HG03196 (cell line): ENCODE results near the gene THBS4.

Experiments used
- ATAC-seq: cut with Tn5 transposase; IDR thresholded peaks from one replicate; pipeline ENCODE4 v1.9.1; 2021; ENCODE audit not compliant: unreplicated experiment

THBS4 gene

DNA sequence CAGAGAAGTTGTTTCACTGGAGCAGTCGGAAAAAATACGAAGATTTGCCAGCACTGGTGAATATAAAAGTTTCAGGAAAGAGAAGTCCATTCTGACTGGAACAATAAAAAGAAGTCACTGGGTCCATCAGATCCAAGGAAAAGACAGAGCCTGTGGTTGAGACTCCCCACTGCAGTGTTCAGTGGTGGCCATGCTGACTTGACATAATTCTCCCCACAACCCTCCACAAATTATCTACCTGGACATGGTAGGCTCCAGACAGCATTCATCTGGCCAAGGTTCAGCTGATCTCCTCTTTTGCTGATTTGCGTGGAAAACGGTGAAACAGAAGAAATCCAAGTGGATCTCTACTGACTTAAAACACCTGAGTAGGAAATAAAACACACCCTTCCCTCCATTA lies 8.0 kb downstream of the THBS4 start:
- ATAC-seq = no peak

DNA sequence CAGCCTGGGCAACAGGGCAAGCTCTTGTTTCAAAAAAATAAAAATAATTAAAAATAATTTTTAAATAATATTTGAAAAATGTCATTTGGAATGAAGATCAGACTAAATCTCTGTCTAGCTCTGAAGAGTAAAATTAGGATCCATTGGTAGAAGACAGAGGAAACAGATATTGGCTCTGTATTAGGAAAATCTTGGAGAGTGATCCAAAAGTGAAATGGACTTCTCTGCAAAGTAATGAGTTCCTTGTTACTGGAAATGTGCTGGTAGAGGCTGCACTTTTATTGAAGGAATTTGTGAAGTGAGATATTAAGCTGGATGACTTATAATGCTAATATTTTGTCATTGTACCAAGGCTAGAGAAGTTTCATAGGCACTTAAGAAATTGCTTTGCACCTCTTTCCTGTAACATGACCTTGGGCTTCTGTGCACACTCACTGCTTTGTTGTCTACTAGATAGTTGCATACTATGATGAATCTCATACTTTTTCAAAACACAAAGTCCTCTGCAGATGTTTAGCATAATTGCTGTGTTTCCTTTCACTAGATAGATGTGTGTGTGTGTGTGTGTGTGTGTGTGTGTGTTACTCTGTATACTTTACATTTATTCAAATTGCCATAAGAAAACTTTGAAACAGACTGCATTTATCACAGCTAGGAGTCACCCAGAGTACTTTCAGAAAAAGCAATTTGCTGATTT lies 13.1 kb downstream of the THBS4 start:
- no peak for ATAC-seq

DNA sequence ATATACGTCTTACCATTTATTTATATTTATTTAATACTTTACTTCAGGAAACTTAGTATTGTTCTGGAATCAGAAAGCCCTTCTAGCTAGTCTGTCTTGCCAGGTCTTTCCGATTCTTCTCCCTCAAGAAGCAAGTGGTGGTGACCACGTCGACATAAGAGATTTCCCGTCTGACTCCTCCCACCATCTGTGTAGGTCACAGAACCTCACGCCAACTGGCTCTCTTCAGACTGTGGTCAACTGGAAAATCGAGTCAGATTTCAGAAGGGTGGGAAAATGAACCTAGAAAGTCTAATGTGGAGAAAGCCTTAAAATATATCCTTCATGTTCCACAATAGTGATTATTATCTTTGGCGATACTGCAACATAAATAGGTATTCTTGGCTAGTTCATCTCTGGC lies 17.3 kb downstream of the THBS4 start:
- ATAC-seq = no peak

DNA sequence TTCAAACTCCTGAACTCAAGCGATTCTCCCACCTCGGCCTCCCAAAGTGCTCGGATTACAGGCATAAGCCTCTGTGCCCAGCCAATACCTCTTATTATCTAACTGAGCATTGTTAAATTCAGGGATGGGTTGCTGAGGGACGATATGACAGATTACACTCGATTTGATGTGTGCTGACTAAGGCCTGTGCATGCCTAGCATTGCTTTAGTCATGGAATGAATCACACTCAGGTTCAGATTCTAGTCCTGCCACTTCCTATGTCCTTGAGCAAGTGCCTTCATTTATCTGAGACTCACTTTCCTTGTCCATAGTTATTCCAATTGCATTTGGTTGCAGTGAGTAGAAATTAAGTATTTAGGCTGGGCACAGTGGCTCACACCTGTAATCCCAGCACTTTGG lies 19.5 kb downstream of the THBS4 start:
- no peak for ATAC-seq

DNA sequence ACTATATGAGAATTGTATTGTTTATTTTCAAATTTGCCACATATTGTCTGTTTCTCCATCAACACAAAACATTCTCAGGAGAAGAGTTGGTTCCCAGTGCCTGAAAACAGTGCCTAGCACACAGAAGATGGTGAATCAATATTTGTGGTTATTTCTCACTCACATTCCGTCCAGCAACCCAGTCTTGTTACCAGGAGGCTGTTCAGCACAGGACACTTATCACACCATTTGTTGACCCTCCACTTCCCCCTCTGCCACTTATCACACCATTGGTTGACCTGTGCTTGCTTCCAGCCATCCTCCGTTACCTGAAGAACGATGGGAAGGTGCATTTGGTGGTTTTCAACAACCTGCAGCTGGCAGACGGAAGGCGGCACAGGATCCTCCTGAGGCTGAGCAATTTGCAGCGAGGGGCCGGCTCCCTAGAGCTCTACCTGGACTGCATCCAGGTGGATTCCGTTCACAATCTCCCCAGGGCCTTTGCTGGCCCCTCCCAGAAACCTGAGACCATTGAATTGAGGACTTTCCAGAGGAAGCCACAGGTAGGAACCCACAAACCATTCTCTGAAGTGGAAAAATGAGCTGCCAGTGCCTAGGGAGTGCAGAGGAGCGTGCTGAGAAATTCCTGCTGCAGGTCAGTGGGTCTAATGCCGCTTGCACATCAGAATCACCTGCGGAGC lies 20.5 kb downstream of the THBS4 start:
- no peak for ATAC-seq

DNA sequence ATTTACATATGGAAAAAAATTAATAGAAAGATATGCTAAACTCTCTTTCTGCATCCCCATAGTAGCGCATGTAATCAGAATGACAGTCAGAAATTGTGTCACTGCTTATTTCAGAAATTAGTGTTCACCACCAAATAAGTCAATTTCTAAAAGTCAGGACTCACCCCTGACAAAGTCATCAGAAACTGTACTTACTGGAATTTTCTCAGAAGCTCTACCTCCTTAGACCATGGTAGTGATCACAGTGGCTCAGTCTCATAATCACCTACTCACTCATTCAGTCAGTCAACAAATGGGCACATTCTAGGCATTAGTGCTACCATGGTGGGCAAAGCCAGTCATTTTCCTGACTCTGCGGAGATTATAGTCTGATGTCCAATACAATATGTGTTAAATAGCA lies 22.0 kb downstream of the THBS4 start:
- no peak for ATAC-seq

DNA sequence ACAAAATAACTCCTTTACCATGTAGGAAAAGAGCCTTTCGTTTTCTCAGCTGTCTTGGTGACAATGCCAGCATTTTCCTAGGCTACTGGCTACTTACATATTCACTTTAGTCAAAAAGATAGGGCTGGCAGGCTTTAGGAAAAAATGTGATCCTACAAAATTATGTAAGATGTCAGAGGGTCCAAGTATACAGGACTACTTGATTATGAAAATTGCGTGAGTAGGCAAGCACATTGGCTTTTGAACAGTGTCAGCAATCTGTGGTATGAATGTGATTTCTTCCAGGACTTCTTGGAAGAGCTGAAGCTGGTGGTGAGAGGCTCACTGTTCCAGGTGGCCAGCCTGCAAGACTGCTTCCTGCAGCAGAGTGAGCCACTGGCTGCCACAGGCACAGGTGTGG lies 22.8 kb downstream of the THBS4 start:
- ATAC-seq = no peak

DNA sequence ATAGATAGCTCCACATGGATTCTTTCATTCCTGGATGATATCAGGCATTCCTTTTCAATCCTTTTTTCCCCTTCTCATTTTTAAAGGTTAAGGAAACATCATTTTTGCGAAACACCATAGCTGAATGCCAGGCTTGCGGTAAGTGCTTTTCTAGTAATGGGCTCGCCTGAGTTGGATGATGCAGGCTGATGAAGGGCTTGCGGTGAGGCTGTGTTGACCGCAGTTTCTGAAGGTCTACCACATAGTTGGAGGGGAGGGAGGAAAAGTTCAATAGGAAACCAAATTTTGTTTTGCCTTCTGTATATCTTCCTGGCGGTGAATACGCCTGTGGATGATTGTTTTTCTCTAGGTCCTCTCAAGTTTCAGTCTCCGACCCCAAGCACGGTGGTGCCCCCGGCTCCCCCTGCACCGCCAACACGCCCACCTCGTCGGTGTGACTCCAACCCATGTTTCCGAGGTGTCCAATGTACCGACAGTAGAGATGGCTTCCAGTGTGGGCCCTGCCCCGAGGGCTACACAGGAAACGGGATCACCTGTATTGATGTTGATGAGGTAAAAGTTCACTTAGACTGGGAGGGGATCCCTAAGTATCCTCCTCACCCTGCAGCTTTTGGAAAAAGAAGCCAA lies 24.3 kb downstream of the THBS4 start:
- ATAC-seq = no peak

DNA sequence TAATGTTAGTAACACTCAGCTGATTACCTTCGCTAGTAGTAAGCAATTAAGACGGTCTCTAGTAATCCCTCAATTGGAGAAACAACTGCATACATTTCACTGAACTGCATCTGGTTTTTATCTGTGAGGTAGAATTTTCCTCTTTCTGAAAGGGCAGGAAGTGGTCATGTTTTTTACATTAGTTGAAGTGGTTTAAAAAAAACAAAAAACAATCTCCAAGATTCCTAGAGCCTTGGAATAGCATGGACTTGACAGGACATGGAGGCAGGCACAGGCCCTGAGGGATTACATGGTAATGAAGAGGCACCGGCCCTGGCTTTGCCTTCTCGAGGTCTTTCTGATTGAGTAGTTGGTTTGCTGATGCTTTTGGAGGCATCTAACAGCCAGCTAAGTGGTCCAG lies 25.8 kb downstream of the THBS4 start:
- no peak for ATAC-seq

DNA sequence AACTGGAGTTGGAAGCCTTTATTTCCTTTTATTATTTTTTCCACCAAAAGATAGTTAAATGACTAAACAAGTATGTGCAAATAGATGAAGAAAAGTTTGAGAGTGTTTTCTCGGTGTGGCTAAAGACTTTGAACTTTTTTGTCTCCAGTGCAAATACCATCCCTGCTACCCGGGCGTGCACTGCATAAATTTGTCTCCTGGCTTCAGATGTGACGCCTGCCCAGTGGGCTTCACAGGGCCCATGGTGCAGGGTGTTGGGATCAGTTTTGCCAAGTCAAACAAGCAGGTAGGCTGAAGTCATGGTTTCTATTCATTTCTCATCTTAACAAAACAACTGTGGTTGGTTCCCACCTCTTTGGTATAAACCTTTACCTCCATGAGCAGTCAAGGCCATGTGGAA lies 26.4 kb downstream of the THBS4 start:
- no peak for ATAC-seq

DNA sequence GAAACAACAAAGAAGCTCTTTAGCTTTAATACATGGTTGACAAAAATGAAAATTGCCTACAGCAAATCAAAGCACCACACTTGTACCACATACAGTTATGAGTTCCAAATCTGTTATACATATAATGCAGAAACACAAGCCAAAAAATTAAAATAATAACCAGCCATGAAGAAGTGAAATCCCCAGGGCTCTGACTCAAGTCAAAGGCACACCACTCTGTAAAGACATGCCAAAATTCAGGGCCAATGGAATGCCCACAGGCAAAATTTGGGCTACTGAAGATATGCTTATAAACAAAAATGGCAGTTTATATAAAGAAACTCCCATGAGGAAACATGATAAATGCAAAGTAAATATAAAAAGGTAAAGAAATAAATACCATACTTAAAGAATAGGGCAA lies 29.0 kb downstream of the THBS4 start:
- ATAC-seq = no peak

DNA sequence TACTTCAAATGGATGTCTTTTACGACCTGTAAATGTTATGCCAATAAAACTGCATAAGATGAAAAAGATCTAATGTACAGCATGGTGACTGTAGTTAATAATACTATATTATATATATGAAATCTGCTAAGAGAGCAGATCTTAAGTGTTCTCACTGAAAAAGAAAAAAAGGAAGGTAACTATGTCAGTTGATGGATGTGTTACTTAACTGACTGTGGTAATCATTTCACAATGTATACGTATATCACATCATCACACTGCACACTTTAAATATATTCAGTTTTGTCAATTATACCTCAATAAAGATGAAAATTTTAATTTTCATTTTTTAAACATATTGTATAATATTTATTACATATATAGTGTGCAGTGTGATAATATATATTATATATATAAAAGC lies 31.9 kb downstream of the THBS4 start:
- ATAC-seq = no peak

DNA sequence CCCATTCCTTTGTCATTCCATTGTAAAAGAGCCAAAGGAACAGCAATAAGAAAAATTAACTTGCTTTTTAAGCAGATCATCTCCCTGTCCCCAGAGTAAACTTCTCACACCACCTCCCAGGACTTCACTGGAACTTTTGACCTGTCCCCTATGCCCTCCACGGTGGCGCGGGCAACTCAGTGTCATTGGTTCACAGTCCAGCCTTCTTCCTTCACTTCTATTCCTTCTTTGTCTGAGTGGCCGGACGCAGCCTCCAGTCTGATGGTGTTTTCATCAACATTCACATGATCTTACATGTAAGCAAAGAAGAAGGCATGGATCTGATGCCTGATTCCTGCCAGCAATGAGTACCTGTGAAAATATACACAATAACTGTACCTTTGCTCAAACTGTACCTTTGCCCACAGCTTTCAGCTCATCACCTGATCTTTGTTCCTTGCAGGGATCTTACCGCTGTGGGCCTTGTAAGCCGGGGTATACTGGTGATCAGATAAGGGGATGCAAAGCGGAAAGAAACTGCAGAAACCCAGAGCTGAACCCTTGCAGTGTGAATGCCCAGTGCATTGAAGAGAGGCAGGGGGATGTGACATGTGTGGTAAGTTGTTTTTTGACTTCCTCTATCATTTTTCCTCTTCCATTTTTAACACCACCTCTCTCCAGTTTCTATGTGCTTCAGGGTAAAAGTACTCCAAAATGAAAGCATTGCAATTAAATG lies 32.5 kb downstream of the THBS4 start:
- no peak for ATAC-seq

DNA sequence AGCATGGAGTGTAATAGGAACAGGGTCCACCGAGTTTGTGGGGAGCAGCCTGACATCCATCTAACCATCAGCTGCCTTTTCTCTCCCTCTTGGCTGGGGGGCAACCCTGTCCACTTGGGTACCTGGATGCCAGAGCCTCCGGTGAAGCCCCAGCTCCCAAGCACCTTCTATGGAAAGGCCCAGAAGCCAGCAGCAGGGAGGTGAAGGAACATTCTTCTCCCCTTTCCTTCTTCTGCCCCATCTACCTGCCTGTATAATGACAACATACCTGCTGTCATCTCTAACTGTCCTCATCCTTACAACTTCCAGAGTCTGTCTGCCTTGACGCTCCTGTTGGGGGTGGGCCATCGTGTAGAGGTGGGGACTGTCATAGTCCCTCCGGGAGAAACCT lies 33.1 kb downstream of the THBS4 start:
- ATAC-seq = no peak

DNA sequence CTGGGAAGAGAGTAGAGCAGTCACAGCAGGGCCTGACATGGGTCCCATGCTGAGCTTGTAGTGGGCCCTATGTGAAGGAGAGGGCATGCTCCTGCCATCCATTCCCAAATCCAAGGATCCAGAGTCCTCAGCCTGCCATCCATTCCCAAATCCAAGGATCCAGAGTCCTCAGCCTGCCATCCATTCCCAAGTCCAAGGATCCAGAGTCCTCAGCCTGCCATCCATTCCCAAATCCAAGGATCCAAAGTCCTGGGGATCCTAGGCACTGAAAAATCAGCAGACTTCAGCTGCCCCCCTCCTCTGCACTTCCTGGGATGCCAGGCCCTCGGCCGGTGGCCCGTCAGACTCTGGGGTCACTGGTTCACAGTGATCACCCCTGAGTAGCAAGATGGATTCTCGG lies 33.6 kb downstream of the THBS4 start:
- ATAC-seq = no peak

DNA sequence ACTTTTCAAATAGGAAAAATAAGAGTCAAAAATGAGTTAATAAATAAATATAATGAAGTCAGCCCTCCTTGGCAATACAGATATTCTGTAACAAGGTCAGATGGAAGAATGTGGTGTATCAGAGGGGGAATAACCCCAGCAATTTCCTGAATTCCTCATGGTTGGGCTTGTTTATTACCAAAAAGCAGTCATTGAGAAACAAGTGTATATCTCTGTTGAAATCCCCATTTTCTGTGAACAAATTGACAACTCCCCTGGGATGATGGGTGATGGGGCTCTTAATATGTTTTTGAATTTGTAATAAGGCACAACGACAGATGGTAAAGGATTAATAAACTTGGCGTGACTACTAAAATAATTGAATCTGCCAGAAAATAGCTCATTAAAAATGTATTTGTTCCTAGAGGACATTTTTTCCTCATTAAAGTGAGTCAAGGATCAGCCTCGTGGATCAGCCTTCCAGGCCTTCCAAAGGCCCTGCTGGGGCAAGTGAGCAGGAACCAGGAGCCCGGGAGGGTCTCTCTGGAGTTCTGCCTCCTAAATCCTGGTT lies 34.2 kb downstream of the THBS4 start:
- ATAC-seq = no peak

DNA sequence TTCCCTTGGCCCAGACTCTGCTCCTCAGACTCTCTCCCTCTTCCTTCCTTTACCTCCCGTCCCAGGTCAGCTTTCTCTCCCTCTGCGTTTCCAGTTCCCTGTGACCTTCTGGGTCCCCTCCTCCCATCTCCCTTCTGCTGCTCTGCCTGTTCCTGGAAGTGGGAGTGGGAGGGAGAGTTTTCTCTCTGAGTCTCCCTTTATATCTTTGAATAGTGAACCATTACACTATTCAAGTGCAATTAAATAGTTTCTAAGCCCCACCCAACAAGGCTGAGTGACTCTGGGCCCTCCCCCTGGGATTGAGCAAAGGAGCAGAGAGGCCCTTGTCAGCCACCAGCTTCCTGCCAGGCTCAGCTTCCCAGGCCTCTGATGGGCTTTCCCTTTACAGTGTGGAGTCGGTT lies 34.8 kb downstream of the THBS4 start:
- no peak for ATAC-seq

DNA sequence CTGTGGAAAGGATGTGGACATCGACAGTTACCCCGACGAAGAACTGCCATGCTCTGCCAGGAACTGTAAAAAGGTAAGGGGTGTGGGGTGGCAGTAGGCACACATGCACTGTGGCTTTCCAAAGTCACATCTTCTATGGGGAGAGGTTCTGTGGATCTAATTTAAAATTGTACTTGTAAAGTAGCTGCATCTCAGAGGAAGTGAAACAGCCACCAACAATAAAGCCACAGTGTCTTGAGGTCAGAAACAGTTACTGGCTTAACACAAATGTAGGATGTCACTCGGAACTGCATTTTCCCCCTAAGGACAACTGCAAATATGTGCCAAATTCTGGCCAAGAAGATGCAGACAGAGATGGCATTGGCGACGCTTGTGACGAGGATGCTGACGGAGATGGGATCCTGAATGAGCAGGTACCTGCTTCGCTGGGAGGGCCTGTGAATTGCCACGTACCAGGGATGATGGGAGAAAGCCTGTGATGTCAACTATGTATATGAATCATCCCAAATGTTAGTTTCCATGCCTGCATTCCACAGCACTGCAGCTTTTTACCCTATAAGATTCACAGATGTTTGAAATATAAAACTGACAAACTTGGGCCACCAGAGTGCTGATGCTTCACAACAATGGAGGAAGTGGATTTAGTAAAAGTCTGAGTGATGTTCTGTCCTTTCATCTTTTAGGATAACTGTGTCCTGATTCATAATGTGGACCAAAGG lies 35.3 kb downstream of the THBS4 start:
- ATAC-seq = no peak

DNA sequence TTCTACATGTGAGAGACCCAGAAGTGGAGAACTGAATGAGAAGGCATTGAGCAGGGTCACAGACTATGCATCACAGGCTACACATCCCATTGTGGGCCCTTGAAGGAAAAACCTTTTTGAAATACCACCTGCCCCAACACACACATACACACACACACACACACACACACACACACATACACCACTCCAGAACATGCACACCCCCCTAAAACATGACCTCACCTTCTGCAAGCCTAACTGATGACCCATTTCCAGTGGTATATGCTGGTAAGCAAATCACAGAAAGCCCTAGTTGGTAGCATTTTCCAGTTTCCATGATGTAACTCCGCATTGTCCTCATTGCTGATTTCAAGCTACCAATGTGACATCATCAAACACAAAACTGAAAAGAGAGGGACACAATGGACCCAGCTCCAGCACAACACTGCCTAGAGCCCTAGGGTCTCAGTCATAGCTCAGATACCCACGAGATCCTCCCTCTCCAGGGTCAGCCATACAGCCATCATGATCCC lies 36.4 kb downstream of the THBS4 start:
- ATAC-seq = no peak

DNA sequence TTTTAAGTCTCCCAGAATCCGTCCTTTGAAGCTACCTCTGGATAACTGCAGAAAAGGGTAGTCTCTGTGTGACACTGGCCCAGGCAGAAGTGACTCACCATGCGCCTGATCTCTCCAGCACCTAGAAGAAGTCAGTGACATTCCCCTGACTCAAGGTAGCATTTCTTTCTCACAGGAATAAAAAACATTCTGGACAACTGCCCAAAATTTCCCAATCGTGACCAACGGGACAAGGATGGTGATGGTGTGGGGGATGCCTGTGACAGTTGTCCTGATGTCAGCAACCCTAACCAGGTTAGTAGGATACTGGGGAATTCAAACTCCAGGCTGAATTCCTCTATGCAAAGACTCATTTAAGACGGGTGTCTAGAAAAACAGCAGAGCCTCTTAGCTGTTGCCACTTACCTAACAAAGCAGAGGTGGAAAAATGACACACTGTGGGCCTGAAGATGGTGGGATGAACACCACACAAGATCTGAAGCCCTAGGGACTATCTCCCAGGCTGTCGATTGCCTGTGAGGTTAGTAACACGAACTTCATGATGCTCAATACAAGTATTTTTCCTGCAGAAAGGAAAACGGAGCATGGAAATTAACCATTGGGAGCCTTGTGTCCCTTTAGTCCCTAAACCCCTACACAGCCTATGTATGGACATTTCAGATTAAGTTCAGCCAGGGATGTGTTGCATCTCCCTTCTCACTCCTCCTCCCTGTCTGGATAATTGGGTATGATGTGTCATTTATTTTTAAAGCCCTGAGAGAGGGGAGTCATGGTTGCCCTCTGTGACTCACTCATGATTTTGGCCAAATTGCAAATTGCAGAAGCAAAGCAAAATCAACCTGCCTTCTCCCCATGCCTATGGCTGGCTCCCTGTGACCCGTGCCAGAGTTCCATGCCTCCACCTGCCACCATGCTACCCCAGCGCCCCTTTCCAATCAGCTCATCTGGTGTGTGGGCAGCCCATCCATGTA lies 37.2 kb downstream of the THBS4 start:
- no peak for ATAC-seq
